Gastroesophageal sphincter (tissue), 4 donors: ENCODE data around the gene C1orf185. TPM values are rescaled to one million over a fixed set of nuclear protein-coding genes. Genes with fewer than 3 reads are reported as not detected.
"Not testable (repeated sequence)": the region's sequence is repeated elsewhere in the genome, so short reads cannot be mapped to it uniquely, and the experiment has no call there.

Experiments
- ATAC-seq: fragments of 150-250 bp; one replicate; pipeline ENCODE4 v1.9.1; 2016; ENCODE audit warnings: mild to moderate bottlenecking, moderate library complexity
- H3K27ac ChIP-seq, 4 donors: fragments of 200-600 bp; sonication (generic) in 3 of 4; 1 replicate in 3 of 4; 2 replicates in 1 of 4; pipeline ENCODE4 v1.5.1; 2016 to 2019
- H3K27me3 ChIP-seq: fragments of 200-600 bp; sonication (generic); one replicate; pipeline ENCODE4 v1.5.1; 2019
- H3K36me3 ChIP-seq, 2 donors: fragments of 200-600 bp; sonication (generic); one replicate each; pipeline ENCODE4 v1.5.1; 2019; ENCODE audit warnings: control low read depth in 1 of 2
- H3K4me1 ChIP-seq, 3 donors: fragments of 200-600 bp; sonication (generic); 1 replicate in 2 of 3; 2 replicates in 1 of 3; pipeline ENCODE4 v1.5.1; 2016 to 2019; ENCODE audit warnings: control low read depth in 2 of 3
- H3K4me3 ChIP-seq, 2 donors: fragments of 200-600 bp; sonication (generic); one replicate each; pipeline ENCODE4 v1.5.1; 2019; ENCODE audit warnings: mild to moderate bottlenecking in 1 of 2, moderate library complexity in 1 of 2
- H3K9me3 ChIP-seq, 3 donors: fragments of 200-600 bp; sonication (generic); one replicate each; pipeline ENCODE4 v1.5.1; 2017 to 2019; ENCODE audit warnings: control low read depth in 2 of 3
- CTCF ChIP-seq, 4 experiments: fragments of 200-600 bp in 2 of 4; fragments of 450-650 bp in 2 of 4; sonication (generic) in 1 of 4; IDR thresholded peaks; one replicate each; pipeline ENCODE4 v1.5.1; 2017 to 2019; ENCODE audit warnings: antibody characterized with exemption in 4 of 4, mild to moderate bottlenecking in 2 of 4, moderate library complexity in 2 of 4
- EP300 ChIP-seq: sonication (generic); formaldehyde crosslinking; IDR thresholded peaks from one replicate; pipeline ENCODE4 v1.6.1; 2017; ENCODE audit warnings: antibody characterized with exemption, mild to moderate bottlenecking
- POLR2A ChIP-seq, 2 donors: fragments of 450-650 bp; IDR thresholded peaks; one replicate each; pipeline ENCODE4 v1.6.1; 2017; ENCODE audit warnings: antibody characterized with exemption in 2 of 2, mild to moderate bottlenecking in 2 of 2, moderate library complexity in 1 of 2
- POLR2AphosphoS5 ChIP-seq: sonication (generic); formaldehyde crosslinking; IDR thresholded peaks from one replicate; pipeline ENCODE4 v1.6.1; 2017; ENCODE audit warnings: antibody characterized with exemption
- WGBS, 2 donors: methylation state at CpG; one replicate each; pipeline ENCODE4 v1.1.5; 2018; ENCODE audit warnings: low coverage in 1 of 2; 5-methylcytosine and 5-hydroxymethylcytosine counted together
- total RNA-seq, 4 donors: library from RNA; depleted of rRNA; stranded (reverse); fragments of >200 nt; gene quantifications; one replicate each; pipeline ENCODE4 v1.1.0, GENCODE V29; 2016

Gene C1orf185
- total RNA-seq, 4 donors from 2014 or later, result not detected

- Histone ChIP-seq H3K4me3 (no peak overlapping the region), H3K27ac (no peak overlapping the region), H3K36me3 (no peaks in the 10 kb centered on the region), H3K9me3 (no peaks in the 10 kb centered on the region), H3K27me3 (no peaks in the 10 kb centered on the region), H3K4me1 (no peaks in the 10 kb centered on the region)
- TF ChIP-seq POLR2AphosphoS5, result no peak
- no peak for ATAC-seq
- 59 to 60% methylated on average over 3 to 5 of the region's 6 CpGs for WGBS, 2 donors
These were observed 12.1 kb downstream of the C1orf185 start for GRCh38 chr1:51114137-51114536.

GRCh38 chr1:51115714-51116404, 13.8 kb downstream of the C1orf185 start:
- no peak overlapping the region for H3K4me3 ChIP-seq
- no peak overlapping the region for H3K27ac ChIP-seq
- TF ChIP-seq EP300 (no peak), POLR2AphosphoS5 (no peak), POLR2A (IDR thresholded peaks at IDR 0.05) (no peak), CTCF (IDR thresholded peaks at IDR 0.05) (no peak)
- WGBS, 2 donors, result 63 to 83% methylated on average over 5 to 6 of the region's 7 CpGs
- H3K27me3 ChIP-seq, result no peaks in the 10 kb centered on the region
- no peaks in the 10 kb centered on the region for H3K9me3 ChIP-seq
- H3K4me1 ChIP-seq, result no peaks in the 10 kb centered on the region
- no peak for ATAC-seq
- no peaks in the 10 kb centered on the region for H3K36me3 ChIP-seq

- no peak overlapping the region for H3K27ac ChIP-seq
- H3K4me1 ChIP-seq, result no peaks in the 10 kb centered on the region
- ATAC-seq, result no peak
- TF ChIP-seq CTCF (IDR thresholded peaks at IDR 0.05) (no peak), EP300 (no peak), POLR2A (IDR thresholded peaks at IDR 0.05) (no peak), POLR2AphosphoS5 (no peak)
- no peaks in the 10 kb centered on the region for H3K27me3 ChIP-seq
- 51 to 80% methylated on average over 2 to 3 of the region's 3 CpGs for WGBS, 2 donors
- H3K9me3 ChIP-seq, result peaks cover 0 to 11% (median 0%) of the 10 kb centered on the region in 3 donors
- H3K36me3 ChIP-seq, result no peaks in the 10 kb centered on the region
- H3K4me3 ChIP-seq, result no peak overlapping the region
These were observed 17.3 kb downstream of the C1orf185 start for GRCh38 chr1:51119331-51119730.

GRCh38 chr1:51120629-51121028, 18.6 kb downstream of the C1orf185 start:
- H3K36me3 ChIP-seq, result no peaks in the 10 kb centered on the region
- WGBS, 2 donors, result 70 to 73% methylated on average over 2 of the region's 2 CpGs
- TF ChIP-seq POLR2AphosphoS5 (no peak), EP300 (no peak), POLR2A (IDR thresholded peaks at IDR 0.05) (no peak), CTCF (IDR thresholded peaks at IDR 0.05) (no peak)

GRCh38 chr1:51127152-51127551, 25.1 kb downstream of the C1orf185 start:
- 83 to 93% methylated on average over 2 to 6 of the region's 7 CpGs for WGBS, 2 donors
- H3K36me3 ChIP-seq, H3K4me1 ChIP-seq, H3K27me3 ChIP-seq, H3K4me3 ChIP-seq, H3K27ac ChIP-seq, ATAC-seq: not testable (repeated sequence)
- H3K9me3 ChIP-seq, result peaks cover 0 to 18% (median 0%) of the 10 kb centered on the region in 3 donors

More at GRCh38 chr1:51120629-51121028, 18.6 kb downstream of the C1orf185 start:
- no peak for ATAC-seq
- no peak overlapping the region for H3K27ac ChIP-seq
- H3K4me1 ChIP-seq, result no peaks in the 10 kb centered on the region
- peaks cover 0 to 11% (median 0%) of the 10 kb centered on the region in 3 donors for H3K9me3 ChIP-seq
- no peaks in the 10 kb centered on the region for H3K27me3 ChIP-seq
- no peak overlapping the region for H3K4me3 ChIP-seq

GRCh38 chr1:51131185-51131584, 29.2 kb downstream of the C1orf185 start:
- TF ChIP-seq CTCF (IDR thresholded peaks at IDR 0.05), result no peak
- no peak for TF ChIP-seq POLR2A (IDR thresholded peaks at IDR 0.05)
- no peak for TF ChIP-seq EP300
- no peak for TF ChIP-seq POLR2AphosphoS5
- Histone ChIP-seq H3K4me1 (no peaks in the 10 kb centered on the region), H3K36me3 (no peaks in the 10 kb centered on the region), H3K4me3 (no peak overlapping the region), H3K9me3 (peaks cover 0 to 34% (median 0%) of the 10 kb centered on the region in 3 donors), H3K27me3 (no peaks in the 10 kb centered on the region), H3K27ac (no peak overlapping the region)
- no peak for ATAC-seq
- WGBS, 2 donors, result 63 to 65% methylated on average over 2 to 3 of the region's 3 CpGs
